Measurements from ENCODE around the gene ERGIC1. TPM values are rescaled to one million over a fixed set of nuclear protein-coding genes. Genes with fewer than 3 reads are reported as not detected.

The ERGIC1 gene
- total and polyA plus RNA-seq, 2 of the 13 experiments (the other 11 are each of a cell fraction or from before 2014, with no cell fraction given): 78.5 to 184 TPM

- TF ChIP-seq ZNF512 (CRISPR knock-in tag; IDR thresholded peaks at IDR 0.05): no peak
- peak; percentile 74 for TF ChIP-seq HNF1B (CRISPR knock-in tag; IDR thresholded peaks at IDR 0.05)
- TF ChIP-seq RXRA (CRISPR knock-in tag; IDR thresholded peaks at IDR 0.05): peak; percentile 100
- no peak for TF ChIP-seq IKZF4 (CRISPR knock-in tag; IDR thresholded peaks at IDR 0.05; ENCODE audit: borderline replicate concordance, low read depth, not compliant biosample characterization)
- TF ChIP-seq ZNF230 (CRISPR knock-in tag; IDR thresholded peaks at IDR 0.05): no peak
- no peak for TF ChIP-seq TMF1 (CRISPR knock-in tag; IDR thresholded peaks at IDR 0.05; ENCODE audit: low read depth)
- TF ChIP-seq KLF15 (CRISPR knock-in tag; IDR thresholded peaks at IDR 0.05; ENCODE audit: borderline replicate concordance): no peak
- TF ChIP-seq RXRB (CRISPR knock-in tag; IDR thresholded peaks at IDR 0.05; ENCODE audit: borderline replicate concordance): peak; percentile 99
- TF ChIP-seq ZBTB4 (CRISPR knock-in tag; IDR thresholded peaks at IDR 0.05; ENCODE audit: borderline replicate concordance): no peak
- no peak for TF ChIP-seq NFE2L2 (IDR thresholded peaks at IDR 0.05; ENCODE audit: low read length)
- TF ChIP-seq JARID2 (CRISPR knock-in tag; IDR thresholded peaks at IDR 0.05; ENCODE audit: insufficient replicate concordance): no peak
- TF ChIP-seq PBX3 (CRISPR knock-in tag; IDR thresholded peaks at IDR 0.05; ENCODE audit: borderline replicate concordance): no peak
- TF ChIP-seq KDM6A (CRISPR knock-in tag; IDR thresholded peaks at IDR 0.05; ENCODE audit: low read depth): peak; percentile 98
- TF ChIP-seq PRPF4 (IDR thresholded peaks at IDR 0.05; ENCODE audit: low read depth, low read length, poor library complexity, severe bottlenecking): no peak
- TF ChIP-seq SIX1 (CRISPR knock-in tag; IDR thresholded peaks at IDR 0.05; ENCODE audit: borderline replicate concordance): 0 out of 2 replicates have a peak, but pooled peaks have one; percentile 29
- no peak for TF ChIP-seq SMARCC2 (IDR thresholded peaks at IDR 0.05)
- no peak for TF ChIP-seq KLF9 (CRISPR knock-in tag; IDR thresholded peaks at IDR 0.05; ENCODE audit: low read depth)
- no peak for TF ChIP-seq ZNF576 (CRISPR knock-in tag; IDR thresholded peaks at IDR 0.05)
- TF ChIP-seq ATF7-NPFF (CRISPR knock-in tag; IDR thresholded peaks at IDR 0.05; ENCODE audit: low read depth): no peak; the same call in 1 of the 2 replicates
- TF ChIP-seq ZNF232 (CRISPR knock-in tag; IDR thresholded peaks at IDR 0.05; ENCODE audit: borderline replicate concordance): no peak
- peak; percentile 86 for TF ChIP-seq PITX1 (CRISPR knock-in tag; IDR thresholded peaks at IDR 0.05)
- TF ChIP-seq SALL2 (CRISPR knock-in tag; IDR thresholded peaks at IDR 0.05): no peak
Measured at GRCh38 chr5:172858511-172858989, 24.5 kb downstream of the ERGIC1 start (continued).
